Measurements from ENCODE around the gene PLCB2.

Gene PLCB2

GRCh38 chr15:40240619-40241221 lies 67.0 kb downstream of the PLCB2 start:
- H3K36me3 ChIP-seq (ENCODE audit: insufficient read depth, low read length) = no peaks in the 10 kb centered on the region
- H3K4me3 ChIP-seq (ENCODE audit: low read depth in 1 of 2, low read length in 2 of 2) = no peak overlapping the region
- H2AFZ ChIP-seq (ENCODE audit: low read depth, low read length) = no peak overlapping the region
- H4K20me1 ChIP-seq (ENCODE audit: insufficient read depth, low read length) = no peaks in the 10 kb centered on the region
- ATAC-seq (ENCODE audit: insufficient read depth, low read depth) = no peak
- H3K27ac ChIP-seq (ENCODE audit: low read length) = no peak overlapping the region
- no peaks in the 10 kb centered on the region for H3K79me2 ChIP-seq (ENCODE audit: insufficient read depth, low read length)
- TF ChIP-seq CTCF (IDR thresholded peaks at IDR 0.05; ENCODE audit: borderline replicate concordance, extremely low read depth, low read length, poor library complexity, severe bottlenecking) (no peak), EZH2 (IDR thresholded peaks at IDR 0.05; ENCODE audit: borderline replicate concordance, low read depth, low read length, severe bottlenecking) (no peak)
- no peaks in the 10 kb centered on the region for H3K4me1 ChIP-seq (ENCODE audit: insufficient read depth, low read length)
- H3K4me2 ChIP-seq (ENCODE audit: insufficient read depth, low read length) = no peak overlapping the region
- DNase-seq = no peak
- no peak overlapping the region for H3K9ac ChIP-seq (ENCODE audit: low read depth, low read length)
- no peaks in the 10 kb centered on the region for H3K9me3 ChIP-seq (ENCODE audit: insufficient read depth, low read length, severe bottlenecking)
- no peaks in the 10 kb centered on the region for H3K27me3 ChIP-seq (ENCODE audit: insufficient read depth, low read length, poor library complexity)

GRCh38 chr15:40239693-40240618 lies 67.8 kb downstream of the PLCB2 start:
- Histone ChIP-seq H3K4me2 (ENCODE audit: insufficient read depth, low read length) (no peak overlapping the region), H3K27ac (ENCODE audit: low read length) (no peak overlapping the region), H2AFZ (ENCODE audit: low read depth, low read length) (no peak overlapping the region)

GRCh38 chr15:40239404-40239692 lies 68.4 kb downstream of the PLCB2 start:
- Histone ChIP-seq H3K27ac (ENCODE audit: low read length) (no peak overlapping the region), H3K4me1 (ENCODE audit: insufficient read depth, low read length) (no peaks in the 10 kb centered on the region), H4K20me1 (ENCODE audit: insufficient read depth, low read length) (no peaks in the 10 kb centered on the region), H3K9ac (ENCODE audit: low read depth, low read length) (no peak overlapping the region), H3K4me2 (ENCODE audit: insufficient read depth, low read length) (no peak overlapping the region), H3K36me3 (ENCODE audit: insufficient read depth, low read length) (no peaks in the 10 kb centered on the region), H3K9me3 (ENCODE audit: insufficient read depth, low read length, severe bottlenecking) (no peaks in the 10 kb centered on the region), H2AFZ (ENCODE audit: low read depth, low read length) (no peak overlapping the region), H3K4me3 (ENCODE audit: low read depth in 1 of 2, low read length in 2 of 2) (no peak overlapping the region), H3K27me3 (ENCODE audit: insufficient read depth, low read length, poor library complexity) (no peaks in the 10 kb centered on the region), H3K79me2 (ENCODE audit: insufficient read depth, low read length) (no peaks in the 10 kb centered on the region)
- DNase-seq = no peak
- no peak for ATAC-seq (ENCODE audit: insufficient read depth, low read depth)
- TF ChIP-seq EZH2 (IDR thresholded peaks at IDR 0.05; ENCODE audit: borderline replicate concordance, low read depth, low read length, severe bottlenecking) = no peak
- no peak for TF ChIP-seq CTCF (IDR thresholded peaks at IDR 0.05; ENCODE audit: borderline replicate concordance, extremely low read depth, low read length, poor library complexity, severe bottlenecking)

More at GRCh38 chr15:40239693-40240618, 67.8 kb downstream of the PLCB2 start:
- no peaks in the 10 kb centered on the region for H3K36me3 ChIP-seq (ENCODE audit: insufficient read depth, low read length)
- no peak overlapping the region for H3K9ac ChIP-seq (ENCODE audit: low read depth, low read length)
- H3K27me3 ChIP-seq (ENCODE audit: insufficient read depth, low read length, poor library complexity) = no peaks in the 10 kb centered on the region
- no peak for TF ChIP-seq CTCF (IDR thresholded peaks at IDR 0.05; ENCODE audit: borderline replicate concordance, extremely low read depth, low read length, poor library complexity, severe bottlenecking)
- TF ChIP-seq EZH2 (IDR thresholded peaks at IDR 0.05; ENCODE audit: borderline replicate concordance, low read depth, low read length, severe bottlenecking) = no peak
- H4K20me1 ChIP-seq (ENCODE audit: insufficient read depth, low read length) = no peaks in the 10 kb centered on the region
- no peaks in the 10 kb centered on the region for H3K9me3 ChIP-seq (ENCODE audit: insufficient read depth, low read length, severe bottlenecking)
- DNase-seq (no peak), ATAC-seq (ENCODE audit: insufficient read depth, low read depth) (no peak)
- H3K4me1 ChIP-seq (ENCODE audit: insufficient read depth, low read length) = no peaks in the 10 kb centered on the region
- no peaks in the 10 kb centered on the region for H3K79me2 ChIP-seq (ENCODE audit: insufficient read depth, low read length)
- H3K4me3 ChIP-seq (ENCODE audit: low read depth in 1 of 2, low read length in 2 of 2) = no peak overlapping the region
